ENCODE measurements around the gene SNRPD2. TPM values are rescaled to one million over a fixed set of nuclear protein-coding genes. Genes with fewer than 3 reads are reported as not detected.

The SNRPD2 gene
- polyA plus RNA-seq, 1 donor: 249 TPM

DNA sequence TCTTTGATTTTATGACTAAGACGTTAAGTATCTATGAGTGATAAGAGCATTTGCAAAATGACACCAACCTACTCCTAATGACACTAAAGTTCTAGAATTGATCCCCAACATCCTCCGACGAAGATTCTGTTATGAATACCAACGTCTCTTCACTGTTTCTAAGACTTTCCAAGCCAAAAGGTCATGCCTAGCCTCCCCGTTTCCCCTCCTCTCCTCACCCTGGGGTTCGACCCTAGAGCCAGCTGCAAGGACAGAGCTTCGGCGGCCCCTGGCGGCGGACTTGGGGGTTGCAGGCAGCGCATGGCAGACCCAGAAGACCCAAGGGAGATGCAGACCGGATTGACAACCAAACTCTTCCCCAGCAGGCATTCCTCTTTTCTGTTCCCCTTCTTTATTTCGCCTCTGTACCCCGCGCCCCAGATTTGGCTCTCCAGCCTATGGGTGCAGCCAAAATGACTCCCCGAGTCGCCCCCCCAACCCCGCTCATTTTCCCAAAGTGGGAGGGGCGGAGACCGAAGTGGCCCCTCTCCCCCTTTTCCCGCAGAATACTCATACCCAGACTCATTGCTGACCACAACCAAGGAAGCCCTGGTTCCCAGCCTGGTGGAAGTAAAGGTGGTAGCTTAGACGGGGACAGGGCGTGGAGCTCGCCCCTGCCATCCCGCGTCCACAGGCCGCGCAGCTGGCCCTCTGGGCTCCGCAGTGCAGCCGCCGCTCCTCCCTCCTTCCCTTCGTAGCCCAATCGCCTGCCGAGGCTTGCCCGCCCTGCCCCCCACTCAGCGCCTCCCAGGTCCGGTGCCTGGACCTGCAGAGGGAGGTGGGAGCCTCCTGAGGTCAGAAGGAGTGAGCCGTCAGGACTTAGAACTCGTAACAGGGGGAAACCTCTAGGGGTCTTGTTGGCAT is 48.5 kb downstream of the SNRPD2 start:
- peak; percentile 69 to 74 for DNase-seq
- Histone ChIP-seq H3K9me3 (ENCODE audit: control insufficient read depth, low read depth, low read length) (peaks cover 5% of the 10 kb centered on the region), H3K27ac (ENCODE audit: low read length) (no peak overlapping the region), H3K4me1 (ENCODE audit: control insufficient read depth, insufficient read depth, low read length) (peaks cover 26% of the 10 kb centered on the region), H3K4me3 (ENCODE audit: low read length) (no peak overlapping the region), H3K36me3 (ENCODE audit: control insufficient read depth, insufficient read depth, low read length) (no peaks in the 10 kb centered on the region), H3K27me3 (ENCODE audit: control insufficient read depth, insufficient read depth, low read length) (peaks cover 35% of the 10 kb centered on the region)
- 0% methylated on average over 1 of the region's 39 CpGs for WGBS (ENCODE audit: insufficient coverage, low lambda C conversion rate)

DNA sequence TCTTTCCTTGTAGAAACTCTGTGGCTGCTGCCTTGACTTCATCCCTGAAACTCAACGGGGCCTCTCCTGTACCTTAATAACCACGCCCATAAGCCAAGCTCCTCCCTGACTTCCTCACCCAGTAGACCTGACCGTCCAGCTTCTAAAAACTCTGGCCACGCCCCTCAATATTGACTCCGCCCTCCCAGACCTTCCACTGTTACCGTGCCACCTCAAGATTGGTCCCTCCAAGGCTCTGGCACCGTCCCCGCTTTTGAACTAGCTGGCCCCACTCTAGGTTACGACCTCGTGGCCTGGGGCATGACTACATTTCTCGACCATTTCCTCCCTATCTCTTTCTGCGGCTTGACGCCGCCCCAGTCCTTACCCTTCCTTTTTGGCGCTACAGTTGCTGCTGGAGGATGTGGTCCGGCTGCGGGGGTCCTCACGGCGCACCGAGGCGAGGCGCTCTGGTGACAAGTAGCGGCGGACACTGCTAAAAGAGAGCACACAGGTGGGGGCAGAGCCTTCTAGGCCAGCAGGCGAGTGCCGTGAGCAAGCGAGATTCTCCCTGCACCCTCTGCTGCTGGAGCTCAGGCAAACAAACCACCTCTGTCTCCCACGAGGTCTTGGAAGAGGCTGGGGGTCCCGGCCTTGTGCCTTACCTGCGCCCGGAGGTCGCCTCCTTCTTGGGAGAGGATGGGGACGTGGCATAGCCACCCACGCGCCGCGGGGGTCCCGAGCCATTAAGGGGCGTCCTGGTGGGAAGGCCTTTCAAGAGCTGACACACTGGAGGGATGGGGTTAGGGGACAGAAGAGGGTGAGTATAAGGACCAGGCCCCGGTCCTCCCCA is 50.3 kb downstream of the SNRPD2 start:
- Histone ChIP-seq H3K27ac (ENCODE audit: low read length) (peak overlapping the region; percentile 14), H3K27me3 (ENCODE audit: control insufficient read depth, insufficient read depth, low read length) (peaks cover 33% of the 10 kb centered on the region), H3K4me1 (ENCODE audit: control insufficient read depth, insufficient read depth, low read length) (peaks cover 26% of the 10 kb centered on the region), H3K4me3 (ENCODE audit: low read length) (peak overlapping the region; percentile 21), H3K36me3 (ENCODE audit: control insufficient read depth, insufficient read depth, low read length) (no peaks in the 10 kb centered on the region), H3K9me3 (ENCODE audit: control insufficient read depth, low read depth, low read length) (peaks cover 5% of the 10 kb centered on the region)
- WGBS (ENCODE audit: insufficient coverage, low lambda C conversion rate): 0% methylated on average over 2 of the region's 40 CpGs
- DNase-seq: peak; percentile 74 to 82

DNA sequence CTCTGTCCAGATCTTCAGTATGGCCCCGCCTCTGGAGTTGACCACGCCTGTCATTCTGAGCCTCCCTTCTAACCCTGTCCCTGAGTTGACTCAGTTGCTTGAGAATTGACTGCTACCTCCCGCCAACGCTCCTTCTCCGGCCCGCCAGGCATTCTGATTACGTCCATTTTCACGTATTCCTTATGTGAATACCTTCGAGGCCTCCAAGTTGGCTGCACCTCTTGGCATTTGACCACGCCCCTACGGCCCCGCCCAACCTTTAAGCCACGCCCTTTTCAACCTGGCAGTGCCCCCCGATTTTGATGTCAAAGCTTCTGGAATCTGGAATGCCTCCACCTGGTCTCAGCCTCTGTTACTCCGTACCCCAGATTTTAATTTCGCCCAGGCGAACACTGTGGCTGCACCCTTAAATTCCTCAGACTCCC is 50.9 kb downstream of the SNRPD2 start:
- Histone ChIP-seq H3K27me3 (ENCODE audit: control insufficient read depth, insufficient read depth, low read length) (peaks cover 27% of the 10 kb centered on the region), H3K27ac (ENCODE audit: low read length) (no peak overlapping the region), H3K9me3 (ENCODE audit: control insufficient read depth, low read depth, low read length) (peaks cover 5% of the 10 kb centered on the region), H3K4me3 (ENCODE audit: low read length) (no peak overlapping the region), H3K4me1 (ENCODE audit: control insufficient read depth, insufficient read depth, low read length) (peaks cover 23% of the 10 kb centered on the region), H3K36me3 (ENCODE audit: control insufficient read depth, insufficient read depth, low read length) (no peaks in the 10 kb centered on the region)
- no CpG with 5 or more reads among the region's 17 CpGs for WGBS (ENCODE audit: insufficient coverage, low lambda C conversion rate)
- no peak for DNase-seq

DNA sequence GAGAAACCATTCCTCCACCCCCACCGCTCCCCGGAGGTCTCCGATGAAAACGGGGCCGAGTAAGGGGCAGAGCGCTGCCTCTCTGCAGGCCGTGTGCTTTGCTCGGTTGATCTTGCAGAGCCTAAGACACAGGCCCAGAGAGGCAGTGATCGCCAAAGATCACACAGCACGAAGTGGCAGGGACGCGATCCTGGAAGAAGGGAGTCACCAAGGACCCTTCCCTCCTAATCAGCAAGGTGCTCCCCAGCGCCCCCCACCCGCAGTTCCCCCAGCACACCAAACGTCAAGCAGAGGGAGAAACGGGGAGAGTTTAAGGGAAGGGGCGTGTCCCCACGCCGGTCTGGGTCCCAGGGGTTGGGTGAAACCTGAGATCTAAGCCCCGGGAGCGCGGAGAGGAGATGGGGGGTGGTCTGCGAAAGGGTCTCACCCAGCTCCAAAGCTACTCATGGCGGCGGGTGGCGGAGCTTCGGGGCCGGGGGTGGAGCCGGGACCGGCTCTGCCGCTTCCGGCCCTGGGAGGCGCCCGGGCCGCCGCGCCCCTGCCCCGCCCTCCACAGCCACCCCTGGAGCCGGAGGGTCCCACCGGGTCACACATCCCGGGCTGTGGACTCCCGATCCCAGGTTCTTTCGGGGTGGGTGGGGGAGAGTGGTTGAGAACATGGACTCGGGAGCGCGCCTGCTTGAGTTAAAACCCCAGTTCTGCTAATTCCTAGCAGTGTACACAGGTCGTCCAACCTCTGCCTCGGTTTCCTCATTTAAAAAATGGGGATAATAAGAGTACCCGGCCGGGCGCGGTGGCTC is 52.6 kb downstream of the SNRPD2 start, which contains the start of gene EML2:
TSS of gene EML2 (minus strand) at position 468 of the 800 bp plus-strand sequence. CDS start at position 447, 21 bp downstream.
- WGBS (ENCODE audit: insufficient coverage, low lambda C conversion rate): no CpG with 5 or more reads among the region's 52 CpGs

DNA sequence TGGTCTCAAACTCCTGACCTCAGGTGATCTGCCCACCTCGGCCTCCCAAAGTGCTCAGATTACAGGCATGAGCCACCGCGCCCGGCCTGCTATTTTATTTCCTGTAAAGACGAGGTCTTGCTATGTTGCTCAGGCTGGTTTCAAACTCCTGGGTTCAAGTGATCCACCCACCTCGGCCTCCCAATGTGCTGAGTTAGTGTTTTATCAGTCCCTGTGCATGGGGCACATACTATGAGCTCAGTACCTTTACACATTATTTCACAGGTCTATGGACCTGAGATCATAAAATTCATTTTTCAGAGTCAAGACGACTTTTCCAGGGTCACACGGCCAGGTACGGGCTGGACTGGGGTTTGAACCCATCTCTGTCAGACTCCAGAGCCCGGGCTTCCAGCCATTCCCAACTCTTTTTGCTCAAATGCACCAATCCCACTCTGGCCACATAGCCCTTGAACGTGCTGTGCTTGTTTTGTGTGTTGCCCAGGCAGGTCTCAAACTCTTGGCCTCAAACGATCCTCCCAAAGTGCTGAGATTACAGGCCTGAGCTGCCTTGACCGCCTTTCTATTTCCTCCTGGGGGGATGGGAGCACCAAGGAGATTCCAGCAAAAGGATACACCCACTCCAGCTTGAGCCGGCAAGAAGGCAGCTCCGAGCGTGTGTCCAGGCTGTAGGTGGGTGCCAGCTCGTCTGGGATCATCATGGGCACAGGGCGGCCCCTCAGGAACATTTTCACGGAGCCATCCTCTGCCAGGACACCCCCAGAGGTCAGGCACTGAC is 53.7 kb downstream of the SNRPD2 start:
- Histone ChIP-seq H3K36me3 (ENCODE audit: control insufficient read depth, insufficient read depth, low read length) (no peaks in the 10 kb centered on the region), H3K9me3 (ENCODE audit: control insufficient read depth, low read depth, low read length) (peaks cover 2% of the 10 kb centered on the region), H3K27me3 (ENCODE audit: control insufficient read depth, insufficient read depth, low read length) (no peaks in the 10 kb centered on the region), H3K27ac (ENCODE audit: low read length) (no peak overlapping the region), H3K4me3 (ENCODE audit: low read length) (peak overlapping the region; percentile 70), H3K4me1 (ENCODE audit: control insufficient read depth, insufficient read depth, low read length) (peaks cover 23% of the 10 kb centered on the region)
- WGBS (ENCODE audit: insufficient coverage, low lambda C conversion rate): 40% methylated on average over 1 of the region's 19 CpGs
- DNase-seq: peak in 1 of 2 donors; percentile 22

More for the DNA sequence above, 52.6 kb downstream of the SNRPD2 start, which contains the start of gene EML2:
- Histone ChIP-seq H3K27me3 (ENCODE audit: control insufficient read depth, insufficient read depth, low read length) (peaks cover 10% of the 10 kb centered on the region), H3K36me3 (ENCODE audit: control insufficient read depth, insufficient read depth, low read length) (no peaks in the 10 kb centered on the region), H3K27ac (ENCODE audit: low read length) (no peak within 1 kb of the TSS), H3K4me1 (ENCODE audit: control insufficient read depth, insufficient read depth, low read length) (peaks cover 23% of the 10 kb centered on the region), H3K4me3 (ENCODE audit: low read length) (peak within 1 kb of the TSS; percentile 70), H3K9me3 (ENCODE audit: control insufficient read depth, low read depth, low read length) (peaks cover 2% of the 10 kb centered on the region)
- DNase-seq: peak; percentile 43 to 75

Other genes starting within 250 kb of the SNRPD2 start
- gene FOSB, start 224.0 kb downstream of the SNRPD2 start, polyA plus RNA-seq: 250 TPM
- 6.9 TPM for gene RTN2, start 194.9 kb downstream of the SNRPD2 start, polyA plus RNA-seq
- 1.0 TPM for gene PPM1N, start 193.5 kb downstream of the SNRPD2 start, polyA plus RNA-seq
- gene VASP, start 184.5 kb downstream of the SNRPD2 start, polyA plus RNA-seq: 60.4 TPM
- 8.7 TPM for gene OPA3, start 107.2 kb downstream of the SNRPD2 start, polyA plus RNA-seq
- gene GPR4, start 89.7 kb downstream of the SNRPD2 start, polyA plus RNA-seq: 0.66 TPM
- gene EML2, start 52.6 kb downstream of the SNRPD2 start, polyA plus RNA-seq: 24.4 TPM
- gene GIPR, start 23.7 kb downstream of the SNRPD2 start, polyA plus RNA-seq: 8.1 TPM
- 8.1 TPM for gene QPCTL, start 713 bp upstream of the SNRPD2 start, polyA plus RNA-seq
- 13.9 TPM for gene FBXO46, start 38.9 kb upstream of the SNRPD2 start, polyA plus RNA-seq
- gene MEIOSIN, start 41.5 kb upstream of the SNRPD2 start, polyA plus RNA-seq: not detected
- gene SIX5, start 77.3 kb upstream of the SNRPD2 start, polyA plus RNA-seq: 9.3 TPM
- gene DMPK, start 90.5 kb upstream of the SNRPD2 start, polyA plus RNA-seq: 49.4 TPM
- 24.4 TPM for gene DMWD, start 100.9 kb upstream of the SNRPD2 start, polyA plus RNA-seq
- 0.01 TPM for gene RSPH6A, start 123.4 kb upstream of the SNRPD2 start, polyA plus RNA-seq
- 65.0 TPM for gene SYMPK, start 171.2 kb upstream of the SNRPD2 start, polyA plus RNA-seq
- gene FOXA3, start 172.4 kb upstream of the SNRPD2 start, polyA plus RNA-seq: 21.3 TPM
- gene IRF2BP1, start 194.2 kb upstream of the SNRPD2 start, polyA plus RNA-seq: 21.1 TPM
- 8.9 TPM for gene MYPOP, start 210.7 kb upstream of the SNRPD2 start, polyA plus RNA-seq
- gene NANOS2, start 222.8 kb upstream of the SNRPD2 start, polyA plus RNA-seq: not detected

Data from large intestine (tissue), 3 donors.